Bronchial epithelial cell (primary cell): ENCODE measurements around the gene LEMD2. TPM values are rescaled to one million over a fixed set of nuclear protein-coding genes. Genes with fewer than 3 reads are reported as not detected.
A peak's percentile ranks its signal among the peaks of the same experiment; 100 is the strongest.

Experiments used
- DNase-seq: peaks from one replicate; pipeline ENCODE4 v3.0.0-alpha.2; 2010; ENCODE audit warnings: low read depth
- FAIRE-seq: peaks from 2 replicates; lab custom pipeline; 2011; peaks lifted over from hg19 to GRCh38; lab: Jason Lieb, UNC
- H3K27me3 ChIP-seq: 2 replicates; pipeline ENCODE4 v1.5.1; 2011; ENCODE audit warnings: low read length; ENCODE audit not compliant: control insufficient read depth, insufficient read depth
- H3K36me3 ChIP-seq: 2 replicates; pipeline ENCODE4 v1.5.1; 2011; ENCODE audit warnings: low read length; ENCODE audit not compliant: control insufficient read depth, insufficient read depth
- H3K4me3 ChIP-seq: 2 replicates; pipeline ENCODE4 v1.5.1; 2011; ENCODE audit warnings: mild to moderate bottlenecking, low read depth, low read length, control low read depth
- total RNA-seq: library from RNA; depleted of rRNA; stranded (reverse); fragments of >200 nt; gene quantifications from 2 replicates; pipeline ENCODE4 v1.2.1, GENCODE V29; 2014
- TF ChIP-seq, protein P1 (sequence below): IDR thresholded peaks from 2 replicates; pipeline ENCODE4 v1.5.1; 2011; ENCODE audit warnings: mild to moderate bottlenecking, moderate library complexity, low read length, control low read depth, inconsistent platforms; ENCODE audit not compliant: insufficient read depth, severe bottlenecking

The LEMD2 gene
- total RNA-seq, 1 donor from 2014 or later = 66.9 TPM

DNA sequence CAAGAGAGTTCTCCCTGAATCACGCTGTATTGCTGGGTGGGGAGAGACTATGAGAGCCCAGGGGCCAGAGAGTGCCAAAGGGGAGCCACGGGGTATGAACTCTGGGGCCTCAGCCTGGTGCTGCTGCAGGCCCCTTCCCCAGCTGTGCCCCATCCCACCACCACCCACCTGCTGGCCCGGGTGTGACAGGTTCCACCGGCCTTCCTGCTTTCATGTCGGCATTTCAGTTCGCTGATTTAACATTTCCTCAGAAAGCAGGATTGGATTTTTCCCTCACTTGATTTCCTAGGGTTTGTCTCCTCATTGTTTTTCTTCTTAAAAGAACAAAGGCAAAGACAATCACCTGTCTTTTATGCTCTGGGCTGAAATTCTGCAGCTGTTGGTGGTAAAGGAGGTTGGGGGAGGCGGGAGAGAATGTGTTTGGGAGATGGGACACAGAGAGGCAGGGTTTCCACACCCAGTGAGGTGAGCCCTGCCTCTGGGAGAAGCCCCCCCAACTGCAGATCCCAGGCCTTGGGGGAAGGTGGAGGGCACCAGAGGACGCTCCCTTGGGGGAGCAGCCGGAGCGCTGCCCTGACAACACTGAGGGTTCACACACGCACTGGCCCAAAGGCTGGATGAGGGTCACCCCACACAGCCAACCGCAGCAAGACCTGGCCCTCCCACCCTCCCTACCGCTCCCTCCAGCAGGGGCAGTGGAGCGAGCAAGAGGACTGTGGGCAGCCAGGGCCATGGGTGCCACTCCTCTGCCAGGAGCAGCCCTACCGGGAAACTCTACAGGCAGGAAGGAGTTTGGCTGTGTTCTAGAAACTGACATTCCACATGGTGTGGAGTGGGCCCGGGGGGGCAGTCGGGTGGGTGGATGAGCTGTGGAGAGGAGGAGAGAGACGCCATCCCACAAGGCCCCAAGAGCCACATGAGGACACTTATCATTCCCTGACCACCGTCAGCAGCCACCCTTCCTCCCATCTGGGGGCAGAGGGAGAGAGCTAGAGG, 25.4 kb upstream of the LEMD2 start:
- no peak for FAIRE-seq
- H3K27me3 ChIP-seq = peaks cover 5% of the 10 kb centered on the region
- TF ChIP-seq, protein P1, sequence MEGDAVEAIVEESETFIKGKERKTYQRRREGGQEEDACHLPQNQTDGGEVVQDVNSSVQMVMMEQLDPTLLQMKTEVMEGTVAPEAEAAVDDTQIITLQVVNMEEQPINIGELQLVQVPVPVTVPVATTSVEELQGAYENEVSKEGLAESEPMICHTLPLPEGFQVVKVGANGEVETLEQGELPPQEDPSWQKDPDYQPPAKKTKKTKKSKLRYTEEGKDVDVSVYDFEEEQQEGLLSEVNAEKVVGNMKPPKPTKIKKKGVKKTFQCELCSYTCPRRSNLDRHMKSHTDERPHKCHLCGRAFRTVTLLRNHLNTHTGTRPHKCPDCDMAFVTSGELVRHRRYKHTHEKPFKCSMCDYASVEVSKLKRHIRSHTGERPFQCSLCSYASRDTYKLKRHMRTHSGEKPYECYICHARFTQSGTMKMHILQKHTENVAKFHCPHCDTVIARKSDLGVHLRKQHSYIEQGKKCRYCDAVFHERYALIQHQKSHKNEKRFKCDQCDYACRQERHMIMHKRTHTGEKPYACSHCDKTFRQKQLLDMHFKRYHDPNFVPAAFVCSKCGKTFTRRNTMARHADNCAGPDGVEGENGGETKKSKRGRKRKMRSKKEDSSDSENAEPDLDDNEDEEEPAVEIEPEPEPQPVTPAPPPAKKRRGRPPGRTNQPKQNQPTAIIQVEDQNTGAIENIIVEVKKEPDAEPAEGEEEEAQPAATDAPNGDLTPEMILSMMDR = no peak

GRCh38 chr6:33813246-33813904, 24.4 kb upstream of the LEMD2 start:
- FAIRE-seq (no peak), DNase-seq (no peak)
- Histone ChIP-seq H3K36me3 (no peaks in the 10 kb centered on the region), H3K4me3 (no peak overlapping the region), H3K27me3 (peaks cover 9% of the 10 kb centered on the region)
- TF ChIP-seq, protein P1 = no peak

More for the DNA sequence above, 25.4 kb upstream of the LEMD2 start:
- no peak overlapping the region for H3K4me3 ChIP-seq
- no peak for DNase-seq
- no peaks in the 10 kb centered on the region for H3K36me3 ChIP-seq

- Histone ChIP-seq H3K36me3 (no peaks in the 10 kb centered on the region), H3K27me3 (peaks cover 9% of the 10 kb centered on the region), H3K4me3 (no peak overlapping the region)
- DNase-seq (peak; percentile 27), FAIRE-seq (no peak)
- TF ChIP-seq, protein P1 = peak; percentile 56
Observed at GRCh38 chr6:33812669-33813068, 23.7 kb upstream of the LEMD2 start.

DNA sequence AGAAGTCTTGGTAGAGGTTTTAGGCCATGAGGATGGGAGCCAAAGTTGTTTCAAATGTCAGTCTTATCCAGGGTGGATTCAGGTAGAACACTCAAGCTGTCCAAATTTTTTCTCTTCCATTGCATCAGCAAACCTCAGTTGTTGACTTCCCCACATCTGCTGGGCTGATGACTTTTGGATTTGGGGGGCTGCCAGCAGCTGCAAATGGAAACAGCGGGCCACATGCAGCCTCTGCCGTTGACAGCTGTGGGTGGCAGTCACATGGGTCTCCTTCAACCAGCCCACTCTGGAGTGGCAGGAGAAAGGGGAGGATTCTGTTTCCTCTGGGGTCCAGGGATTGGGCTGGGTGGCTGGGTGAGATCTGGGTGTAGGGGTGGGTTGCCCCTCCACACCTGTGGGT, 20.7 kb upstream of the LEMD2 start:
- TF ChIP-seq, protein P1 = no peak
- Histone ChIP-seq H3K27me3 (peaks cover 7% of the 10 kb centered on the region), H3K36me3 (no peaks in the 10 kb centered on the region), H3K4me3 (no peak overlapping the region)
- DNase-seq (no peak), FAIRE-seq (no peak)

DNA sequence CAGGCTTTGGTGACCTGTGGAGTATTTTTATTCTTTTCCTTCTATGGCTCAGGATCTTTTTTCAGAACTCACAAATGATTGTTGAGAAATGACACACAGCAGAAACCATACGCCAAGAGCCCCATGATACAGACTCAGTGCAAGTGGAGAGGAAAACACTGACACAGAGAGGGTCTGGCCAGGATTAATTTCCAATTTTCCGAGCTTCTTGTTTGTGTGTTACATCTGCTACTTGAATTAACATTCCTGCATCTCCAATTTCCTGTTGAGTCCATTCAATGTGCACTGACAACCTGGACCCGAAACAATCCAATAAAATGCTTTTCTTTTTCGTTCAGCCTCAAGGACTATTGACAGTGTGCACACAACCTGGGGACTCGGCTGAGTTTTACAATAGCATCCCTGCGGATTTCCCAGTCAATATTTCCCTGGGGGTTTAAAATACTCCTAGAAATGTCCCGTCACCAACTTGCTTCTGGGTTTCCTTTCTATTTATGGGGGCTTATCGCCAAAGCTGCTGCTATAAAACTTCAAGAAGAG, 19.8 kb upstream of the LEMD2 start:
- TF ChIP-seq, protein P1 = no peak
- Histone ChIP-seq H3K4me3 (no peak overlapping the region), H3K36me3 (no peaks in the 10 kb centered on the region), H3K27me3 (peaks cover 7% of the 10 kb centered on the region)
- no peak for DNase-seq
- FAIRE-seq = no peak
